ENCODE measurements around the gene REG1B. TPM values are rescaled to one million over a fixed set of nuclear protein-coding genes. Genes with fewer than 3 reads are reported as not detected.

REG1B gene, protein sequence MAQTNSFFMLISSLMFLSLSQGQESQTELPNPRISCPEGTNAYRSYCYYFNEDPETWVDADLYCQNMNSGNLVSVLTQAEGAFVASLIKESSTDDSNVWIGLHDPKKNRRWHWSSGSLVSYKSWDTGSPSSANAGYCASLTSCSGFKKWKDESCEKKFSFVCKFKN
- 2.1 to 3.8 TPM (median 2.3 TPM) in 3 replicates for total RNA-seq (2021)
- Bru-seq, nascent RNA = not detected
- long read RNA-seq, experiment 1 = 0 reads
- long read RNA-seq, experiment 2 = 0 reads
- long read RNA-seq, experiment 3 = 0 reads

DNA sequence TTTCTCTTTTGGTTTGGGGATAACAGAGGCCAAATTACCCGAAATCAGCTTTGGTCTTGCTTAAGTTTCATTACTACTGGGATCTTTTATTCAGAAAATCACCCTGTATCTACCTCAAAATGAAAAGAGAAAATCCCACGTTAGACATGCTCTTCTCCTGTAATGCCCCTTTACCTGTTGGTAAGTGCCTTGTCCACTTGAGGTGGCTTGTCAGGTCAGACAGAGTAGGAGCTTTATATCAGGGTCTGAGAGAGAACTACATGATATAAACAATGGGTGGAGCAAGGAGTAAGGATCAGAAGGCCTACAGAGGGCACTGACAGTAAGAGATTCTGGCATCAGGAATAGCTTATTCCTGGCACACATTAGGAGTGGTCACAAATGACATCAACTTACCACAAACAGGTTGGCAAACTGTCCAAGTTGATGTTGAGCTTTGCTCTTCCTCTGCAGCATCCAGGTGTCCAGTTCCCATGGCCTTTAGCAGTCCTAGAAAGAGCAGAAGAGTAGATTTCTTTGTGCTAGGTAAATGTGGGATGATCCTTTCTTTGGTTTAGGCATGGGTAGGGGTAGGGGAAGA is at the start of gene REG1B:
REG1B (minus strand) TSS at position 209 of the 580 bp plus-strand sequence. CDS start 381 bp downstream, outside the sequence.
- POLR2A ChIA-PET = interaction anchor here (0.5 kb wide), 1 partner anchor 431 kb away, joined by 3 read pairs; no protein-coding TSS in a partner anchor
- peaks cover 2% of the 10 kb centered on the region; the same call in 1 of the 2 replicates for H3K36me3 Mint-ChIP-seq
- no peaks in the 10 kb centered on the region; the same call in 1 of the 2 replicates for H3K27me3 Mint-ChIP-seq (ENCODE audit: low read depth)
- H3K4me3 Mint-ChIP-seq = no peak within 1 kb of the TSS
- TF ChIP-seq NFATC4 (CRISPR knock-in tag; IDR thresholded peaks at IDR 0.05) (no peak), ATF1 (CRISPR knock-in tag; IDR thresholded peaks at IDR 0.05) (no peak), ZNF396 (CRISPR knock-in tag; IDR thresholded peaks at IDR 0.05; ENCODE audit: borderline replicate concordance) (no peak), GABPB1 (CRISPR knock-in tag; IDR thresholded peaks at IDR 0.05) (no peak), NR1H2 (CRISPR knock-in tag; IDR thresholded peaks at IDR 0.05) (no peak), FOXP1 (CRISPR knock-in tag; IDR thresholded peaks at IDR 0.05; ENCODE audit: borderline replicate concordance) (no peak), JUN (CRISPR knock-in tag; IDR thresholded peaks at IDR 0.05) (no peak), ZNF263 (CRISPR knock-in tag; IDR thresholded peaks at IDR 0.05; ENCODE audit: low read depth) (no peak), TEAD4 (CRISPR knock-in tag; IDR thresholded peaks at IDR 0.05) (no peak), ZNF138 (CRISPR knock-in tag; conservative IDR thresholded peaks at IDR 0.05) (no peak), FOXJ3 (CRISPR knock-in tag; IDR thresholded peaks at IDR 0.05; ENCODE audit: borderline replicate concordance) (no peak)
- TF ChIP-seq, protein P1, sequence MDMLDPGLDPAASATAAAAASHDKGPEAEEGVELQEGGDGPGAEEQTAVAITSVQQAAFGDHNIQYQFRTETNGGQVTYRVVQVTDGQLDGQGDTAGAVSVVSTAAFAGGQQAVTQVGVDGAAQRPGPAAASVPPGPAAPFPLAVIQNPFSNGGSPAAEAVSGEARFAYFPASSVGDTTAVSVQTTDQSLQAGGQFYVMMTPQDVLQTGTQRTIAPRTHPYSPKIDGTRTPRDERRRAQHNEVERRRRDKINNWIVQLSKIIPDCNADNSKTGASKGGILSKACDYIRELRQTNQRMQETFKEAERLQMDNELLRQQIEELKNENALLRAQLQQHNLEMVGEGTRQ (CRISPR knock-in tag; IDR thresholded peaks at IDR 0.05) = no peak
- TF ChIP-seq, protein P2, sequence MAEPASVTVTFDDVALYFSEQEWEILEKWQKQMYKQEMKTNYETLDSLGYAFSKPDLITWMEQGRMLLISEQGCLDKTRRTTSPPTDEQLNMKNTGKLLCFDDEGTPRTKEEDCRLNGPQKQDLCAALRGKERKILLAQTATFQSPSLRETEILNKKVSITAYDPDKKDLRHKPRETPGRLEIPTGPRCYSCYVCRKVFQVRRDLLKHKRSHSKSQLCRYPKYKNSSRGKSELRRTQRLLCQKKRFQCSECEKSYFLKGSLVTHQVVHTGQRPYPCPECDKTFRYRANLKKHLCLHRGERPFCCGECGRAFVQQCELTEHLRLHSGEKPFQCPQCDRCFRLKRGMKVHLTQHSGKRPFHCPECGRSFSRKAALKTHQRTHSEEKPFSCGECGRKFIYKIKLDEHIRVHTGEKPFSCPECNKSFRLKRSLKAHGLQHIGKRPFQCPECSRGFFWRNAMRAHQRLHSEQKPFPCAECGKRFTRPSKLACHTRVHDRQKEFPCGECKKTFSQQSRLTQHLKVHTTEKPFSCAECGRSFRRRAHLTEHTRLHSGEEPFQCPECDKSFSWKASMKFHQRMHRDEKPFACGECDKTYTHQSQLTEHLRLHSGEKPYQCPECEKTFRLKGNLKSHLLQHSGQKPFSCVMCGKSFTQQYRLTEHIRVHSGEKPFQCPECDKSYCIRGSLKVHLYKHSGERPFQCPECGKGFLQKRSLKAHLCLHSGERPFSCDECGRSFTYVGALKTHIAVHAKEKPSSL (CRISPR knock-in tag; conservative IDR thresholded peaks at IDR 0.05) = no peak
- TF ChIP-seq, protein P3, sequence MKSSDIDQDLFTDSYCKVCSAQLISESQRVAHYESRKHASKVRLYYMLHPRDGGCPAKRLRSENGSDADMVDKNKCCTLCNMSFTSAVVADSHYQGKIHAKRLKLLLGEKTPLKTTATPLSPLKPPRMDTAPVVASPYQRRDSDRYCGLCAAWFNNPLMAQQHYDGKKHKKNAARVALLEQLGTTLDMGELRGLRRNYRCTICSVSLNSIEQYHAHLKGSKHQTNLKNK (CRISPR knock-in tag; IDR thresholded peaks at IDR 0.05) = no peak
- TF ChIP-seq, protein P4, sequence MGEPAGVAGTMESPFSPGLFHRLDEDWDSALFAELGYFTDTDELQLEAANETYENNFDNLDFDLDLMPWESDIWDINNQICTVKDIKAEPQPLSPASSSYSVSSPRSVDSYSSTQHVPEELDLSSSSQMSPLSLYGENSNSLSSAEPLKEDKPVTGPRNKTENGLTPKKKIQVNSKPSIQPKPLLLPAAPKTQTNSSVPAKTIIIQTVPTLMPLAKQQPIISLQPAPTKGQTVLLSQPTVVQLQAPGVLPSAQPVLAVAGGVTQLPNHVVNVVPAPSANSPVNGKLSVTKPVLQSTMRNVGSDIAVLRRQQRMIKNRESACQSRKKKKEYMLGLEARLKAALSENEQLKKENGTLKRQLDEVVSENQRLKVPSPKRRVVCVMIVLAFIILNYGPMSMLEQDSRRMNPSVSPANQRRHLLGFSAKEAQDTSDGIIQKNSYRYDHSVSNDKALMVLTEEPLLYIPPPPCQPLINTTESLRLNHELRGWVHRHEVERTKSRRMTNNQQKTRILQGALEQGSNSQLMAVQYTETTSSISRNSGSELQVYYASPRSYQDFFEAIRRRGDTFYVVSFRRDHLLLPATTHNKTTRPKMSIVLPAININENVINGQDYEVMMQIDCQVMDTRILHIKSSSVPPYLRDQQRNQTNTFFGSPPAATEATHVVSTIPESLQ (CRISPR knock-in tag; IDR thresholded peaks at IDR 0.05) = no peak
- TF ChIP-seq, protein P5, sequence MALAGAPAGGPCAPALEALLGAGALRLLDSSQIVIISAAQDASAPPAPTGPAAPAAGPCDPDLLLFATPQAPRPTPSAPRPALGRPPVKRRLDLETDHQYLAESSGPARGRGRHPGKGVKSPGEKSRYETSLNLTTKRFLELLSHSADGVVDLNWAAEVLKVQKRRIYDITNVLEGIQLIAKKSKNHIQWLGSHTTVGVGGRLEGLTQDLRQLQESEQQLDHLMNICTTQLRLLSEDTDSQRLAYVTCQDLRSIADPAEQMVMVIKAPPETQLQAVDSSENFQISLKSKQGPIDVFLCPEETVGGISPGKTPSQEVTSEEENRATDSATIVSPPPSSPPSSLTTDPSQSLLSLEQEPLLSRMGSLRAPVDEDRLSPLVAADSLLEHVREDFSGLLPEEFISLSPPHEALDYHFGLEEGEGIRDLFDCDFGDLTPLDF (CRISPR knock-in tag; IDR thresholded peaks at IDR 0.05) = no peak
- TF ChIP-seq, protein P6, sequence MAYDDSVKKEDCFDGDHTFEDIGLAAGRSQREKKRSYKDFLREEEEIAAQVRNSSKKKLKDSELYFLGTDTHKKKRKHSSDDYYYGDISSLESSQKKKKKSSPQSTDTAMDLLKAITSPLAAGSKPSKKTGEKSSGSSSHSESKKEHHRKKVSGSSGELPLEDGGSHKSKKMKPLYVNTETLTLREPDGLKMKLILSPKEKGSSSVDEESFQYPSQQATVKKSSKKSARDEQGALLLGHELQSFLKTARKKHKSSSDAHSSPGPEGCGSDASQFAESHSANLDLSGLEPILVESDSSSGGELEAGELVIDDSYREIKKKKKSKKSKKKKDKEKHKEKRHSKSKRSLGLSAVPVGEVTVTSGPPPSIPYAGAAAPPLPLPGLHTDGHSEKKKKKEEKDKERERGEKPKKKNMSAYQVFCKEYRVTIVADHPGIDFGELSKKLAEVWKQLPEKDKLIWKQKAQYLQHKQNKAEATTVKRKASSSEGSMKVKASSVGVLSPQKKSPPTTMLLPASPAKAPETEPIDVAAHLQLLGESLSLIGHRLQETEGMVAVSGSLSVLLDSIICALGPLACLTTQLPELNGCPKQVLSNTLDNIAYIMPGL (CRISPR knock-in tag; IDR thresholded peaks at IDR 0.05) = no peak
- TF ChIP-seq, protein P7, sequence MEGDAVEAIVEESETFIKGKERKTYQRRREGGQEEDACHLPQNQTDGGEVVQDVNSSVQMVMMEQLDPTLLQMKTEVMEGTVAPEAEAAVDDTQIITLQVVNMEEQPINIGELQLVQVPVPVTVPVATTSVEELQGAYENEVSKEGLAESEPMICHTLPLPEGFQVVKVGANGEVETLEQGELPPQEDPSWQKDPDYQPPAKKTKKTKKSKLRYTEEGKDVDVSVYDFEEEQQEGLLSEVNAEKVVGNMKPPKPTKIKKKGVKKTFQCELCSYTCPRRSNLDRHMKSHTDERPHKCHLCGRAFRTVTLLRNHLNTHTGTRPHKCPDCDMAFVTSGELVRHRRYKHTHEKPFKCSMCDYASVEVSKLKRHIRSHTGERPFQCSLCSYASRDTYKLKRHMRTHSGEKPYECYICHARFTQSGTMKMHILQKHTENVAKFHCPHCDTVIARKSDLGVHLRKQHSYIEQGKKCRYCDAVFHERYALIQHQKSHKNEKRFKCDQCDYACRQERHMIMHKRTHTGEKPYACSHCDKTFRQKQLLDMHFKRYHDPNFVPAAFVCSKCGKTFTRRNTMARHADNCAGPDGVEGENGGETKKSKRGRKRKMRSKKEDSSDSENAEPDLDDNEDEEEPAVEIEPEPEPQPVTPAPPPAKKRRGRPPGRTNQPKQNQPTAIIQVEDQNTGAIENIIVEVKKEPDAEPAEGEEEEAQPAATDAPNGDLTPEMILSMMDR (IDR thresholded peaks at IDR 0.05) = no peak
- peaks cover 11% of the 10 kb centered on the region for H3K4me1 Mint-ChIP-seq
- CTCF ChIA-PET = no interaction called here
- no peak within 1 kb of the TSS for H3K27ac Mint-ChIP-seq
- H3K9me3 Mint-ChIP-seq = peaks cover 10% of the 10 kb centered on the region; the same call in 1 of the 2 replicates
- ATAC-seq = no peak
- DNase-seq (ENCODE audit: low spot score) = no peak
